Karpas-422 (cell line): ENCODE data around the gene APBB3. TPM values are rescaled to one million over a fixed set of nuclear protein-coding genes. Genes with fewer than 3 reads are reported as not detected.
"Not testable (repeated sequence)": the region's sequence is repeated elsewhere in the genome, so short reads cannot be mapped to it uniquely, and the experiment has no call there.

Experiments
- DNase-seq: peaks from one replicate; pipeline ENCODE4 v3.0.0-alpha.2; 2015
- H2AFZ ChIP-seq: fragments of 200-600 bp; sonication (generic); 2 replicates; pipeline ENCODE4 v1.6.1; 2014; ENCODE audit warnings: antibody characterized with exemption, low read length, mixed read lengths
- H3K27ac ChIP-seq: fragments of 200-600 bp; sonication (generic); 2 replicates; pipeline ENCODE4 v1.5.1; 2014; ENCODE audit warnings: mild to moderate bottlenecking, low read length, moderate library complexity
- H3K27me3 ChIP-seq: fragments of 200-600 bp; sonication (generic); 2 replicates; pipeline ENCODE4 v1.6.1; 2014; ENCODE audit warnings: low read length, mixed read lengths
- H3K36me3 ChIP-seq: fragments of 200-600 bp; sonication (generic); 2 replicates; pipeline ENCODE4 v1.6.1; 2014; ENCODE audit warnings: low read length, mixed read lengths; ENCODE audit not compliant: insufficient read depth
- H3K4me1 ChIP-seq: fragments of 200-600 bp; sonication (generic); 2 replicates; pipeline ENCODE4 v1.6.1; 2014; ENCODE audit warnings: mild to moderate bottlenecking, low read length, mixed read lengths
- H3K4me2 ChIP-seq: fragments of 200-600 bp; sonication (generic); 2 replicates; pipeline ENCODE4 v1.6.1; 2014; ENCODE audit warnings: low read length, low read depth, mild to moderate bottlenecking; ENCODE audit not compliant: poor library complexity, severe bottlenecking
- H3K4me3 ChIP-seq: fragments of 200-600 bp; sonication (generic); 2 replicates; pipeline ENCODE4 v1.5.1; 2014; ENCODE audit warnings: mild to moderate bottlenecking, antibody characterized with exemption, low read length, mixed read lengths
- H3K79me2 ChIP-seq: fragments of 200-600 bp; sonication (generic); 2 replicates; pipeline ENCODE4 v1.6.1; 2014; ENCODE audit warnings: mild to moderate bottlenecking, low read length, mixed read lengths
- H3K9ac ChIP-seq: fragments of 200-600 bp; sonication (generic); 2 replicates; pipeline ENCODE4 v1.6.0; 2014; ENCODE audit warnings: low read length
- H3K9me2 ChIP-seq: fragments of 200-600 bp; sonication (generic), shearing (Covaris generic); replicated peaks from 2 replicates; pipeline ENCODE4 v1.6.0; 2014; ENCODE audit warnings: mild to moderate bottlenecking, low read length, moderate library complexity; ENCODE audit not compliant: insufficient read depth
- H3K9me3 ChIP-seq: fragments of 300-700, 200-600 bp; sonication (generic); 2 replicates; pipeline ENCODE4 v1.6.1; 2014; ENCODE audit warnings: low read length, mixed read lengths
- H4K20me1 ChIP-seq: fragments of 200-600 bp; sonication (generic); 2 replicates; pipeline ENCODE4 v1.6.1; 2014; ENCODE audit warnings: mild to moderate bottlenecking, antibody characterized with exemption, low read length, low read depth; ENCODE audit not compliant: insufficient read depth
- total RNA-seq: library from RNA; depleted of rRNA; stranded (reverse); fragments of >200 nt; shearing (Covaris generic); gene quantifications from 2 replicates; pipeline ENCODE4 v1.2.3, GENCODE V29; 2014; ENCODE audit warnings: low replicate concordance

The APBB3 gene
- total RNA-seq, 1 experiment from 2014 or later: 33.2 TPM

DNA sequence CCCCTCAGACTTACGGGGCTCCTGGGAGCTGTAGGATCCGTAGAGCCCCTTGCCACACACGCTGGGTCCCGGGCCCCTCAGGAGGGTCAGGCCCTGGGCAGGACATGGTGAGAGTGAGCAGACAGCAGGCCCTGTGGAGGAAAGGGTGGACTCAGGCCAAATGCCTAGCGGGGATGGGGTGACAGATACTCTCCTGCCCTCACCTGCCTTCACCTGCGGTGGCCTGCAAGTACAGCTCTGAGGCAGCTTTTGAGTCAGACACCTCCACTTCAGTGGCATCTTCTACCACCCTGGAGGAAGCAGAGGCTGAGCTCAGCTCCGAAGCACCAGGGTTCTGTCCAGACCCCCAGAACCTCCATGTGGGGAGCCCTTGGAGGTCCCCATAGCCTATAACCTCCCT, 26.5 kb upstream of the APBB3 start:
- no peaks in the 10 kb centered on the region for H3K79me2 ChIP-seq
- DNase-seq: no peak
- no peaks in the 10 kb centered on the region for H3K9me3 ChIP-seq
- H2AFZ ChIP-seq: no peak overlapping the region
- H3K4me2 ChIP-seq: no peak overlapping the region
- no peaks in the 10 kb centered on the region for H3K27me3 ChIP-seq
- no peak overlapping the region for H3K27ac ChIP-seq
- H4K20me1 ChIP-seq: no peaks in the 10 kb centered on the region
- no peak overlapping the region for H3K9ac ChIP-seq
- H3K4me3 ChIP-seq: no peak overlapping the region
- no peaks in the 10 kb centered on the region for H3K9me2 ChIP-seq
- H3K4me1 ChIP-seq: no peaks in the 10 kb centered on the region
- H3K36me3 ChIP-seq: no peaks in the 10 kb centered on the region

DNA sequence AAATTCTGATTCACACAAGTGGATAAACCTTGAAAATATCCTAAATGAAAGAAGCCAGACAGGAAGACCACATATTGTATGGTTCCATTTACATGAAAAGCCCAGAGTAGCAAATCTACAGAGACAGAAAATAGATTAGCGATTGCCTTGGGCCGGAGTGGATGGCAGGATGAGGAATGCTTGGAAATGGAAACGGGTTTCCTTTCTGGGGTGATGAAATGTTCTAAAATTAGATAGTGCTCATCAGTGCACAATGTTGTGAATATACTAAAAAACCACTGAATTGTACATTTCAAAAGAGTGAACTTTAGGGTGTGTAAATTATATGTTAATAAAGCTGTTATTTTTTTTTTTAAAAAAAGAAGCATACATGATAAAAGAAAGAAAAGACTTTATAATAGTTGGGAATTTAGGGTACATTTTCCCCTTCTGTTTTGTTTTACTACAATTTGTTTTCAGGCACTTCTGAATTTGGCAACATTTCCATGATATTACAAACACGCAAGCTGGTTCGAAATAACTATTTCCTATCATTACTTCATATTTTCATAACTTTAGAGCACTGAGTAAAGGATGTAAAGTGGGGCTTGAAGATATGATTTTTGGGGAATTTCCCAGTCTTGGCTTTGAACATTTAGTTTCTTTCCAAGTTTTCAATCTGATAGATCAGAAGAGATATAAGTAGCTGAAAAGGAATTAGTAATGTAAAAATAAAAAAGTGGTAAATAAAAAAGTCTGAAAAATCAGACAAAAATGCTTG, 24.1 kb upstream of the APBB3 start:
- Histone ChIP-seq H3K27ac (no peak overlapping the region), H3K4me3 (no peak overlapping the region), H3K36me3 (no peaks in the 10 kb centered on the region), H4K20me1 (no peaks in the 10 kb centered on the region), H3K4me1 (no peaks in the 10 kb centered on the region), H3K9ac (no peak overlapping the region), H3K9me3 (no peaks in the 10 kb centered on the region), H3K27me3 (no peaks in the 10 kb centered on the region), H3K9me2 (no peaks in the 10 kb centered on the region), H2AFZ (no peak overlapping the region), H3K4me2 (no peak overlapping the region), H3K79me2 (no peaks in the 10 kb centered on the region)
- DNase-seq: no peak

DNA sequence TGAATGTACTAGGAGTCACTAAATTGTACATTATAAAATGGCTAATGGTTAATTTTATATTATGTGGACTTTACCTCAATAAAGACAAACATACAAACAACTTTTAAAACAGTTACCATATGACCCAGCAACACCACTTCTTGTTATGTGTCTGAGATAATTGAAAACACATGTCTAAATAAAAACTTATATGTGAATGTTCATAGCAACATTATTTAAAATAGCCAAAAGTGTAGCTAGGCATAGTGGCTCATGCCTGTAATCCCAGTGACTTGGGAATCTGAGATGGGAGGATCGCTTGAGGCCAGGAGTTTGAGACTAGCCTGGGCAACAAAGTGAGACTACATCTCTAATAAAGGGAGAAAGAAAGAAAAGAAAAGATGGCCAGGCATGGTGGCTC, 23.1 kb upstream of the APBB3 start:
- H4K20me1 ChIP-seq: no peaks in the 10 kb centered on the region
- H3K36me3 ChIP-seq: no peaks in the 10 kb centered on the region
- no peaks in the 10 kb centered on the region for H3K9me3 ChIP-seq
- H3K4me2 ChIP-seq: no peak overlapping the region
- no peak overlapping the region for H2AFZ ChIP-seq
- no peaks in the 10 kb centered on the region for H3K27me3 ChIP-seq
- no peaks in the 10 kb centered on the region for H3K9me2 ChIP-seq
- no peak overlapping the region for H3K27ac ChIP-seq
- H3K9ac ChIP-seq: no peak overlapping the region
- no peak overlapping the region for H3K4me3 ChIP-seq
- no peaks in the 10 kb centered on the region for H3K4me1 ChIP-seq
- H3K79me2 ChIP-seq: no peaks in the 10 kb centered on the region
- DNase-seq: no peak

DNA sequence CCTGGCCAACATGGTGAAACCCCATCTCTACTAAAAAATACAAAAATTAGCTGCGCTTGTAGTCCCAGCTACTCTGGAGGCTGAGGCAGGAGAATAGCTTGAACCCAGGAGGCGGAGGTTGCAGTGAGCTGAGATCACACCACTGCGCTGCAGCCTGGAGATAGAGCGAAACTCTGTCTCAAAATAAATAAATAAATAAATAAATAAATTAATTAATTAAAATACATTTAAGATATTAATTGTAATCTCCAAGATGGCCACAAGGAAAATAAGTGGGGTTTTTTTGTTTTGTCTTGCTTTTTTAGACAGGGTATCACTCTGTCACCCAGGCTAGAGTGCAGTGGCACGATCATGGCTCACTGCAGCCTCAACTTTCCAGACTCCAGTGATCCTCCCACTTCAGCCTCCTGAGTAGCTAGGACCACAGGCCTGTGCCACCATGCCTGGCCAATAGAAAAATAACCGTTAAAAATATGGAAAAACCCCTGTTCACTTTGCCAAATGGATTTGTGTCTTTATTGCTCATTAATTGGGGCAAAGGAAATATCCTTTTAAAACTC, 14.9 kb upstream of the APBB3 start:
- not testable (repeated sequence) for H4K20me1 ChIP-seq, H3K9ac ChIP-seq, H3K4me2 ChIP-seq, H3K79me2 ChIP-seq, H3K4me1 ChIP-seq, H3K27me3 ChIP-seq, H2AFZ ChIP-seq, DNase-seq, H3K36me3 ChIP-seq, H3K9me2 ChIP-seq, H3K4me3 ChIP-seq, H3K27ac ChIP-seq, H3K9me3 ChIP-seq

DNA sequence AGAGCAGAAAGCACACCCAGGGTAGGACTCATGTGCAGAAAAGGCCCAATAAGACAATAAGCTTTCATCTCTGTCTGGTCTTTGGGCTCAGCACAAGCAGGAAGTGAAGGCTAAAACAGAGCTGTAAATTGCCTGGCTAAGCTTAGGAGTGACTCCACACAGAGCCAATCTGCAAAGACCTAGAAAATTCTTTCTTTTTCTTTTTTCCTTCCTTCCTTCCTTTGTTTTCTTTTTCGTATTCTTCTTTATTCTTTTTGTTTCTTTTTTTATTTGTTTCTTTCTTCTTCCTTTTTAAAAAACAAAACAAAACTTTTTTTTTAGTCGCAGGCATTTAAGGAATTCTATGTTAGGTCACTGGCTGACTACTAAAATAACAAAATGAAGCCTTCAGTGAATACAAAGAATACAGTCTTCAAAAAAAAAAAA, 12.4 kb upstream of the APBB3 start:
- no peaks in the 10 kb centered on the region for H3K9me3 ChIP-seq

DNA sequence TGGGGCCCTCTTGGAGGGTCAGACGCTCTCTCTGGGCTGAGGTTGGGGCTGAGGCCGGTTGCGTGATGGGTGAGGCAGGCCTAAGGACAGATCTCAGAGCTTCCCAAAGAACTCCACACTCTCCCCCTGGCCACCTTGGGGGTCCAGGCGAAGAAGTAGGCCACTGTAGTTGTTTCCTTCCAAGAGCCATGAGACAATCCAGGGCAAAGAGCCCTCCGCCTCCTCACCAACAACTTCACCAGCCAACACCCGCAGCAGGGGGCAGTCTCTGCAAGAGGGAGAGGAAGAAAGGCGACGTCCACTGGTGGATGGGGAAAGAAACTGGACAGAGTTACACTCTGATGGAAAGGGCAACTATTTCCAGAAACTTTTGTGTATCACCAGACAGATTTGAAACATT, 10.9 kb upstream of the APBB3 start:
- Histone ChIP-seq H2AFZ (no peak overlapping the region), H3K4me1 (no peaks in the 10 kb centered on the region), H3K79me2 (no peaks in the 10 kb centered on the region), H3K9ac (no peak overlapping the region), H3K36me3 (no peaks in the 10 kb centered on the region), H3K9me2 (no peaks in the 10 kb centered on the region), H4K20me1 (no peaks in the 10 kb centered on the region), H3K4me2 (no peak overlapping the region), H3K9me3 (no peaks in the 10 kb centered on the region), H3K27ac (no peak overlapping the region), H3K4me3 (no peak overlapping the region), H3K27me3 (no peaks in the 10 kb centered on the region)
- DNase-seq: no peak

More for the DNA sequence above, 12.4 kb upstream of the APBB3 start:
- no peak overlapping the region for H3K9ac ChIP-seq
- no peak overlapping the region for H3K4me3 ChIP-seq
- no peaks in the 10 kb centered on the region for H3K79me2 ChIP-seq
- H3K4me2 ChIP-seq: no peak overlapping the region
- H3K4me1 ChIP-seq: no peaks in the 10 kb centered on the region
- H3K9me2 ChIP-seq: no peaks in the 10 kb centered on the region
- H4K20me1 ChIP-seq: no peaks in the 10 kb centered on the region
- no peaks in the 10 kb centered on the region for H3K27me3 ChIP-seq
- no peak overlapping the region for H2AFZ ChIP-seq
- DNase-seq: no peak
- H3K27ac ChIP-seq: no peak overlapping the region
- H3K36me3 ChIP-seq: no peaks in the 10 kb centered on the region

DNA sequence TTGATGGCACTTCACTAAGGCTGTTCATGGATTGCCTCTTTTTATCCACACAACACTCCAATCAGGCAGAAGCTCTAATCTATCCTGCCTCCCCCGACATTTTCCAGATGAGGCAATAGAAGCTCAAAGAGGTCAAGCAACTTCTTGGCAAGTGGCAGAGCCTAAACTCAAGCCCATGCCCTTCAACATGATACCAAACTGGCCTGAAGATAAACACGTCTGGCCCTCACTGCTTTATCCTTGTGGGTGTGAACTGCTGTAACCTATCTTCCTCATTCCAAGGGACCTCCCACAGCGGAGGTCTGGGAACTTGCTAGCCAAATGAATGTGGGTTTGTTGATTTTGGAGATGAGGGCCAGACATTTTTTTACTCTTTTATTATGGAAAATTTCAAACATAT, 9.8 kb upstream of the APBB3 start:
- Histone ChIP-seq H2AFZ (no peak overlapping the region), H3K4me3 (no peak overlapping the region), H3K36me3 (no peaks in the 10 kb centered on the region), H3K79me2 (no peaks in the 10 kb centered on the region), H3K27ac (no peak overlapping the region), H3K9me2 (no peaks in the 10 kb centered on the region), H3K27me3 (no peaks in the 10 kb centered on the region), H3K9me3 (no peaks in the 10 kb centered on the region), H3K4me2 (no peak overlapping the region), H4K20me1 (no peaks in the 10 kb centered on the region; the same call in 1 of the 2 replicates), H3K9ac (no peak overlapping the region), H3K4me1 (no peaks in the 10 kb centered on the region)
- no peak for DNase-seq

DNA sequence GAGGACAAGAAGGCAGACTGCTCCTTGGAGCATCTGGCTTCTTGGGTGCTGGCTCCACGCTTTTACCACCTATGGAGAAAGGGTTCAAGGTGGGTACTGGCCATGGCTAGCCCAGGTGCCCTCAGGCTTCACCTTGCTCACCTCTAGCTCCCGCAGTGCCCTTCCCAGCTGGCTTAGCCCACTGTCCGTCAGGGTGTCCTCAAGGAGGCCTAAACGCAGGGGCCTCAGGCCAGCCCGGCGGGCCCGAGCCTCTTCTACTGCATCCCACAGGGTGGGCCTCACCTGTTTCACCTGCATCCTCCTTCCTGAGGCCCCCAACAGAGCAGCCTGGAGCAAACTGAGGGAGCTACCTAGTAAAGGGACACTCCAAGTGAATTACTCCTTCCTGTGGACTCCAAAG, 9.3 kb upstream of the APBB3 start:
- DNase-seq: no peak
- H3K4me2 ChIP-seq: no peak overlapping the region
- no peak overlapping the region for H2AFZ ChIP-seq
- H3K9me3 ChIP-seq: no peaks in the 10 kb centered on the region
- H3K36me3 ChIP-seq: no peaks in the 10 kb centered on the region
- H3K27ac ChIP-seq: no peak overlapping the region
- H3K4me3 ChIP-seq: no peak overlapping the region
- H3K4me1 ChIP-seq: no peaks in the 10 kb centered on the region
- no peaks in the 10 kb centered on the region for H3K79me2 ChIP-seq
- no peaks in the 10 kb centered on the region; the same call in 1 of the 2 replicates for H4K20me1 ChIP-seq
- no peak overlapping the region for H3K9ac ChIP-seq
- no peaks in the 10 kb centered on the region for H3K27me3 ChIP-seq
- no peaks in the 10 kb centered on the region for H3K9me2 ChIP-seq
